ENCODE results near the gene GAREM1. TPM values are rescaled to one million over a fixed set of nuclear protein-coding genes. Genes with fewer than 3 reads are reported as not detected.

GAREM1 gene
- total RNA-seq, 1 experiment from 2014 or later, result 21.4 TPM

DNA sequence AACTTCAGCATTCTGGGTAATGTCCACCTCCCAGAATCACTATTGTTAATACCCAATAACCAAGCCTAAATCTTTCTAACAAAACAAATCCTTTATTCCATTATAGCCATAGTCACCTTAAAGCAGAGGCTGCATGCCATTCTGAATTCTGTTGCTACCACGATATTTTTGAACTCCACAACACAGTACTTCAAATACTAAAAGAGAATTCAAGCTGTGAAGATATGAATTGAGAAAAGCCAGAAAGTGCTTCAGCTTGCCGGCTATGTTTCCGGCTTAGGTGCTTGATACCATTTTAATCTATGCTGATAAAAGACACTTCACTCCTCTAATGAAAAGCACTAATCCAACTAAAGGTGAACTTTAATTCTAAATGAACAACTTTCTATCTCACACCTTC, 41.3 kb downstream of the GAREM1 start:
- H3K27ac Mint-ChIP-seq (ENCODE audit: low read depth, unreplicated experiment), result no peak overlapping the region
- POLR2A ChIA-PET, result no interaction called here
- H3K9me3 Mint-ChIP-seq (ENCODE audit: unreplicated experiment), result no peaks in the 10 kb centered on the region
- H3K27me3 Mint-ChIP-seq (ENCODE audit: insufficient read depth, unreplicated experiment), result no peaks in the 10 kb centered on the region
- no peak for DNase-seq (ENCODE audit: unreplicated experiment)
- CTCF ChIA-PET, result no interaction called here
- H3K4me1 Mint-ChIP-seq (ENCODE audit: insufficient read depth, unreplicated experiment), result peaks cover 36% of the 10 kb centered on the region
- H3K4me3 Mint-ChIP-seq (ENCODE audit: unreplicated experiment), result no peak overlapping the region
- H3K36me3 Mint-ChIP-seq (ENCODE audit: insufficient read depth, unreplicated experiment), result peaks cover 13% of the 10 kb centered on the region
- TF ChIP-seq, protein P1, sequence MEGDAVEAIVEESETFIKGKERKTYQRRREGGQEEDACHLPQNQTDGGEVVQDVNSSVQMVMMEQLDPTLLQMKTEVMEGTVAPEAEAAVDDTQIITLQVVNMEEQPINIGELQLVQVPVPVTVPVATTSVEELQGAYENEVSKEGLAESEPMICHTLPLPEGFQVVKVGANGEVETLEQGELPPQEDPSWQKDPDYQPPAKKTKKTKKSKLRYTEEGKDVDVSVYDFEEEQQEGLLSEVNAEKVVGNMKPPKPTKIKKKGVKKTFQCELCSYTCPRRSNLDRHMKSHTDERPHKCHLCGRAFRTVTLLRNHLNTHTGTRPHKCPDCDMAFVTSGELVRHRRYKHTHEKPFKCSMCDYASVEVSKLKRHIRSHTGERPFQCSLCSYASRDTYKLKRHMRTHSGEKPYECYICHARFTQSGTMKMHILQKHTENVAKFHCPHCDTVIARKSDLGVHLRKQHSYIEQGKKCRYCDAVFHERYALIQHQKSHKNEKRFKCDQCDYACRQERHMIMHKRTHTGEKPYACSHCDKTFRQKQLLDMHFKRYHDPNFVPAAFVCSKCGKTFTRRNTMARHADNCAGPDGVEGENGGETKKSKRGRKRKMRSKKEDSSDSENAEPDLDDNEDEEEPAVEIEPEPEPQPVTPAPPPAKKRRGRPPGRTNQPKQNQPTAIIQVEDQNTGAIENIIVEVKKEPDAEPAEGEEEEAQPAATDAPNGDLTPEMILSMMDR (IDR thresholded peaks at IDR 0.05; ENCODE audit: unreplicated experiment), result no peak
- no TSS peak for BruUV-seq (replicated peaks)
- intact Hi-C loops (cut with micrococcal nuclease), result no loop called here

DNA sequence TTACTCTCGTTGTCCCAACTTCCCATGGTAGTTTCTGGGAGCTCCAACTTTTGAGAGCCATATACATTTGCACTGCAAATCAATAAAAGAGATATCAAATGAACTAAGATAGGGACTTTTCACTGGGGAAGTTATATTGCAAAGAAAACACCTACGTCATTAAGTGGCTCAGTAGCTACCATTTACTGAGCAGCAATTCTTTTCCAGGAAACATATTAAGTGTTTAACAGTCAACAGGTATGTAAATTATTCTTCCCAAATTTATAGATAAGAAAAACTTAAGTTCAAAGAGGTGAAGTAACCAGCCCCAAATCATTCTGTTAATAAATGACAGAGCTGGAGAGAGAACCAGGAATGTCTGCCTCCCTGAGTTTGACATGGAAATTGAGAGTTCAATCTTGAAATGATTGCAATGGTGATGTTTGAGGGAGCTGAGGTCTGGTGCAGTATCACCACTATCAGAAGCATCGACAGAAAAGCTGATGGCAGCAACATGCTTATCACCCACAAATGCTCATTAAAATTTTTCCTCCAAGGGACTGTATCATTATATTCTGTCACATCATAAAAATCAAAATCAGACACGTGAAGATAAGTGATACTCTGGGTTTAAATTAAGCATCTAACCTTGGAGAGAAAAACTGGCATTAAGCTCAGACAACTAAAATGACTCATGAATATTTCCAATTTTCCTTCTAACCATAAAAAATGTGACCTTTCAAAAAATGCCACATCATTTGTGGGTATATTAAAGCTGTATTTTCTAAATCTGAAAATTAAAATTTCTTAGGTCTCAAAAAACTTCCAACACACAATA, 43.4 kb downstream of the GAREM1 start:
- peaks cover 30% of the 10 kb centered on the region for H3K4me1 Mint-ChIP-seq (ENCODE audit: insufficient read depth, unreplicated experiment)
- H3K4me3 Mint-ChIP-seq (ENCODE audit: unreplicated experiment), result no peak overlapping the region
- POLR2A ChIA-PET, result interaction anchor here (0.7 to 3.2 kb wide), 7 partner anchors 9 to 119 kb away, joined by 3 to 18 read pairs (median 3); partner anchors contain the start of gene GAREM1
- TF ChIP-seq, protein P1 (IDR thresholded peaks at IDR 0.05; ENCODE audit: unreplicated experiment), result no peak
- no peaks in the 10 kb centered on the region for H3K9me3 Mint-ChIP-seq (ENCODE audit: unreplicated experiment)
- CTCF ChIA-PET, result interaction anchor here (0.7 to 2.4 kb wide), 11 partner anchors 12 to 685 kb away, joined by 3 to 10 read pairs (median 3); partner anchors contain the start of gene GAREM1
- peak overlapping the region; percentile 82 for H3K27ac Mint-ChIP-seq (ENCODE audit: low read depth, unreplicated experiment)
- DNase-seq (ENCODE audit: unreplicated experiment), result no peak
- BruUV-seq (replicated peaks), result no TSS peak
- H3K27me3 Mint-ChIP-seq (ENCODE audit: insufficient read depth, unreplicated experiment), result no peaks in the 10 kb centered on the region
- intact Hi-C loops (cut with micrococcal nuclease), result no loop called here
- H3K36me3 Mint-ChIP-seq (ENCODE audit: insufficient read depth, unreplicated experiment), result peaks cover 6% of the 10 kb centered on the region

DNA sequence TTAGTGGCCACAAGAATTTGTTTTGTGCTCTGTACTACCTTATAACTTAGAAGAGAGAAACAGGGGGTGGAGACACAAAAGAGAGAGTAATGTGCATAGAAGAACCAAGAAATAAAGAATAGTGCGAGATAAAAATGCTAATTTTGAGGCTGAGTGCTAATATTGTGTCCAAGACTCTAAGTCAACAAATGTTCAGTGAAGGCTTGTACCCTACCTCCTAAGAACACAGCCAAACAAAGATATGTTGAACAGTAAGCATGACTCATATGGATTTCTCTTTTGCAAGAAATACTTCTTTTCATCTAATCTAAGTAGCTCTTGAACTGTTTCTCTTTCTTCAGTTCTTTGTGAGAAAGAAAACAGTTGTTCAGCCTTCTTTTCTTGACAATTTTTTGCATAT, 45.2 kb downstream of the GAREM1 start:
- DNase-seq (ENCODE audit: unreplicated experiment), result peak; percentile 62
- Mint-ChIP-seq H3K4me1 (ENCODE audit: insufficient read depth, unreplicated experiment) (peaks cover 26% of the 10 kb centered on the region), H3K9me3 (ENCODE audit: unreplicated experiment) (no peaks in the 10 kb centered on the region), H3K36me3 (ENCODE audit: insufficient read depth, unreplicated experiment) (peaks cover 4% of the 10 kb centered on the region), H3K4me3 (ENCODE audit: unreplicated experiment) (peak overlapping the region; percentile 13), H3K27me3 (ENCODE audit: insufficient read depth, unreplicated experiment) (no peaks in the 10 kb centered on the region), H3K27ac (ENCODE audit: low read depth, unreplicated experiment) (peak overlapping the region; percentile 82)
- CTCF ChIA-PET, result interaction anchor here (0.8 kb wide), 1 partner anchor 156 kb away, joined by 3 read pairs; no protein-coding TSS in a partner anchor
- intact Hi-C loops (cut with micrococcal nuclease), result no loop called here
- TF ChIP-seq, protein P1 (IDR thresholded peaks at IDR 0.05; ENCODE audit: unreplicated experiment), result no peak
- POLR2A ChIA-PET, result interaction anchor here (1.0 to 3.2 kb wide), 4 partner anchors 11 to 53 kb away, joined by 3 to 18 read pairs (median 9); partner anchors contain the start of gene GAREM1
- no TSS peak for BruUV-seq (replicated peaks)

DNA sequence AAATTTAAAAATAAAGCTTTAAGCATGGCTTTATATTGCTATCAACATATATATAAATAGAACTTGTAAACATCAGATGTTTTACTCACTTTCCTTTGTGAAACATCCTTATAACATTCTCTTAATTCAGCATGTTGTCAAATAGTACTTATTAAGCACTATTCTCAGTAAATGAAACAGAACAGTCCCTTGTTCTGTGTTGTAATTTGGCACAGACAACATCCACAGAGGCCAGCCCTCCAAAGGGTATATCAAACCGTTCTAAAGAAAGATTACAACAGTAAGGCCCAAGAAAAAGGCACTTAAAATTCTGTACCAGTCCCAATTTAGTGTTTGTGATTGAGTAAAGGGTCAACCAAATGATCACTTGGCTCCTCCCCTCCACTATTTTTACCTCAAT, 46.0 kb downstream of the GAREM1 start:
- no TSS peak for BruUV-seq (replicated peaks)
- no peak for DNase-seq (ENCODE audit: unreplicated experiment)
- Mint-ChIP-seq H3K36me3 (ENCODE audit: insufficient read depth, unreplicated experiment) (peaks cover 4% of the 10 kb centered on the region), H3K27me3 (ENCODE audit: insufficient read depth, unreplicated experiment) (no peaks in the 10 kb centered on the region), H3K4me3 (ENCODE audit: unreplicated experiment) (no peak overlapping the region), H3K4me1 (ENCODE audit: insufficient read depth, unreplicated experiment) (peaks cover 25% of the 10 kb centered on the region), H3K27ac (ENCODE audit: low read depth, unreplicated experiment) (peak overlapping the region; percentile 82), H3K9me3 (ENCODE audit: unreplicated experiment) (no peaks in the 10 kb centered on the region)
- CTCF ChIA-PET, result no interaction called here
- intact Hi-C loops (cut with micrococcal nuclease), result no loop called here
- POLR2A ChIA-PET, result interaction anchor here (1.0 to 2.7 kb wide), 3 partner anchors 45 to 53 kb away, joined by 3 to 18 read pairs (median 5); partner anchors contain the start of gene GAREM1
- TF ChIP-seq, protein P1 (IDR thresholded peaks at IDR 0.05; ENCODE audit: unreplicated experiment), result no peak
